GM23338 (cell line): ENCODE results near the gene PVALEF. TPM values are rescaled to one million over a fixed set of nuclear protein-coding genes. Genes with fewer than 3 reads are reported as not detected.

Source experiments
- ATAC-seq: fragments of 200-7000 bp; cut with Tn5 transposase; 3 replicates; pipeline ENCODE4 v1.9.1; 2020
- DNase-seq: peaks from one replicate; pipeline ENCODE4 v3.0.0-alpha.2; 2015; ENCODE audit warnings: low spot score
- H2AFZ ChIP-seq: fragments of 200-600 bp; sonication (generic); 2 replicates; pipeline ENCODE4 v1.8.0; 2016; ENCODE audit warnings: antibody characterized with exemption, mild to moderate bottlenecking, moderate library complexity
- H3F3A ChIP-seq: fragments of 200-600 bp; sonication (generic); replicated peaks from 2 replicates; pipeline ENCODE4 v1.8.0; 2017; ENCODE audit warnings: antibody characterized with exemption, mixed run types, low read depth
- H3K27ac ChIP-seq: fragments of 200-600 bp; sonication (generic); 2 replicates; pipeline ENCODE4 v1.6.1; 2016; ENCODE audit warnings: low read depth
- H3K27me3 ChIP-seq: fragments of 200-600 bp; sonication (generic); 2 replicates; pipeline ENCODE4 v1.8.0; 2016; ENCODE audit warnings: mild to moderate bottlenecking, mixed run types, moderate library complexity; ENCODE audit not compliant: insufficient read depth
- H3K36me3 ChIP-seq: fragments of 200-600 bp; sonication (generic); 2 replicates; pipeline ENCODE4 v1.8.0; 2016; ENCODE audit warnings: mild to moderate bottlenecking; ENCODE audit not compliant: insufficient read depth
- H3K4me1 ChIP-seq: fragments of 200-600 bp; sonication (generic); 2 replicates; pipeline ENCODE4 v1.8.0; 2016; ENCODE audit warnings: mild to moderate bottlenecking, moderate library complexity; ENCODE audit not compliant: insufficient read depth
- H3K4me2 ChIP-seq: fragments of 200-600 bp; sonication (generic); 2 replicates; pipeline ENCODE4 v1.7.1; 2017; ENCODE audit warnings: mixed run types
- H3K4me3 ChIP-seq: fragments of 200-600 bp; sonication (generic); 2 replicates; pipeline ENCODE4 v1.6.1; 2016; ENCODE audit warnings: mixed run types
- H3K79me2 ChIP-seq: fragments of 200-600 bp; sonication (generic); replicated peaks from 2 replicates; pipeline ENCODE4 v1.8.0; 2017; ENCODE audit warnings: mild to moderate bottlenecking; ENCODE audit not compliant: insufficient read depth
- H3K9me2 ChIP-seq: fragments of 200-600 bp; sonication (generic); 2 replicates; pipeline ENCODE4 v1.8.0; 2017; ENCODE audit not compliant: insufficient read depth
- H4K20me1 ChIP-seq: fragments of 200-600 bp; sonication (generic); replicated peaks from 2 replicates; pipeline ENCODE4 v1.8.0; 2017; ENCODE audit warnings: mild to moderate bottlenecking; ENCODE audit not compliant: insufficient read depth
- H3K27ac Mint-ChIP-seq: 2 replicates; pipeline ENCODE4 v1.8.0; 2020; ENCODE audit warnings: inconsistent platforms, mild to moderate bottlenecking, moderate library complexity, mixed read lengths
- H3K27me3 Mint-ChIP-seq: 3 replicates; pipeline ENCODE4 v1.8.0; 2022; ENCODE audit warnings: low read depth, mild to moderate bottlenecking, moderate library complexity, mixed read lengths, inconsistent platforms; ENCODE audit not compliant: insufficient read depth, poor library complexity
- H3K36me3 Mint-ChIP-seq: 3 replicates; pipeline ENCODE4 v1.8.0; 2021; ENCODE audit warnings: low read depth, mild to moderate bottlenecking, inconsistent platforms, moderate library complexity, mixed read lengths
- H3K4me1 Mint-ChIP-seq: 3 replicates; pipeline ENCODE4 v1.8.0; 2020; ENCODE audit warnings: mild to moderate bottlenecking, inconsistent platforms, mixed read lengths
- H3K4me3 Mint-ChIP-seq: 3 replicates; pipeline ENCODE4 v1.8.0; 2021; ENCODE audit warnings: moderate library complexity, mild to moderate bottlenecking, inconsistent platforms, mixed read lengths
- H3K9me3 Mint-ChIP-seq: 3 replicates; pipeline ENCODE4 v1.8.0; 2020; ENCODE audit warnings: moderate library complexity, mild to moderate bottlenecking, inconsistent platforms, mixed read lengths
- CREB1 ChIP-seq: fragments of 250-450 bp; sonication (Bioruptor Pico); IDR thresholded peaks from 2 replicates; pipeline ENCODE4 v1.5.0; 2020; ENCODE audit warnings: low read depth, mild to moderate bottlenecking, moderate library complexity
- EZH2 ChIP-seq: fragments of 200-600 bp; sonication (generic); IDR thresholded peaks from one replicate; pipeline ENCODE4 v1.8.0; 2017; ENCODE audit warnings: antibody characterized with exemption, mild to moderate bottlenecking, low read depth; ENCODE audit not compliant: unreplicated experiment
- EZH2phosphoT487 ChIP-seq: fragments of 200-600 bp; sonication (generic); IDR thresholded peaks from one replicate; pipeline ENCODE4 v1.8.1; 2018; ENCODE audit warnings: antibody characterized with exemption; ENCODE audit not compliant: unreplicated experiment
- JUNB ChIP-seq: IDR thresholded peaks from one replicate; pipeline ENCODE4 v1.6.1; 2016; ENCODE audit warnings: antibody characterized with exemption; ENCODE audit not compliant: unreplicated experiment
- NANOG ChIP-seq: IDR thresholded peaks from 2 replicates; pipeline ENCODE4 v1.6.1; 2016; ENCODE audit warnings: antibody characterized with exemption, borderline replicate concordance
- POLR2AphosphoS5 ChIP-seq: IDR thresholded peaks from 2 replicates; pipeline ENCODE4 v1.6.1; 2016; ENCODE audit warnings: antibody characterized with exemption, low read depth
- STAT1 ChIP-seq: IDR thresholded peaks from one replicate; pipeline ENCODE4 v1.6.1; 2016; ENCODE audit warnings: antibody characterized with exemption; ENCODE audit not compliant: unreplicated experiment
- ZNF114 ChIP-seq: fragments of 250-450 bp; sonication (Bioruptor Pico); IDR thresholded peaks from 2 replicates; pipeline ENCODE4 v1.5.0; 2020; ENCODE audit warnings: mild to moderate bottlenecking, moderate library complexity
- ZNF331 ChIP-seq: fragments of 250-450 bp; sonication (Bioruptor Pico); IDR thresholded peaks from 2 replicates; pipeline ENCODE4 v1.5.0; 2020; ENCODE audit warnings: low read depth, mild to moderate bottlenecking, moderate library complexity
- polyA plus RNA-seq: library from polyadenylated mRNA; unstranded; fragments of >200 nt; fragmentation: Nextera tagmentation; extraction: Ambion mirVana; gene quantifications from 2 replicates; pipeline ENCODE4 v1.2.1, GENCODE V29; 2016
- total RNA-seq: library from RNA; depleted of rRNA; stranded (reverse); fragments of >200 nt; shearing (Covaris generic); gene quantifications from 2 replicates; pipeline ENCODE4 v1.2.3, GENCODE V29; 2014
- TF ChIP-seq, protein P1 (sequence below): IDR thresholded peaks from 2 replicates; pipeline ENCODE4 v1.6.1; 2016; ENCODE audit warnings: antibody characterized with exemption
- TF ChIP-seq, protein P2 (sequence below), 2 experiments: fragments of 200-600 bp in 1 of 2; sonication (generic) in 1 of 2; conservative IDR thresholded peaks; 2 replicates each; pipeline versions ENCODE4 v1.5.1 to v1.6.1; 2016 to 2017; ENCODE audit warnings: antibody characterized with exemption in 2 of 2, low read depth in 2 of 2, mild to moderate bottlenecking in 2 of 2, moderate library complexity in 1 of 2
- TF ChIP-seq, protein P3 (sequence below): IDR thresholded peaks from one replicate; pipeline ENCODE4 v1.6.1; 2018; ENCODE audit warnings: antibody characterized with exemption; ENCODE audit not compliant: unreplicated experiment

Gene PVALEF
- total and polyA plus RNA-seq, 2 experiments from 2014 or later, result not detected

DNA sequence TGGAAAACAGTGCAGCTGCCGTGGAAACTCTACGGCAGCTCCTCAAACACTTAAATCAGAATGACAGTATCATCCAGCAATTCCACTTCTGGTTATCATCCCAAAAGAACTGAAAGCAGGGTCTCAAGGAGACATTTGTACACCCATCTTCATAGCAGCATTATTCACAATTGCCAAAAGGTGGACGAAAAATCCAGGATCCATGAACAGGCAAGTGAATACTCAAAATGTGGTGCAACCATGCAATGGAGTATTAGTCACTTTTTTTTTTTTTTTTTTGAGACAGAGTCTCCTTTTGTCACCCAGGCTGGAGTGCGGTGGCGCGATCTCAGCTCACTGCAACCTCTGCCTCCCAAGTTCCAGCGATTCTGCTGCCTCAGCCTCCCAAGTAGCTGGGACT is 11.4 kb downstream of the PVALEF start (continued):
- TF ChIP-seq, protein P1, sequence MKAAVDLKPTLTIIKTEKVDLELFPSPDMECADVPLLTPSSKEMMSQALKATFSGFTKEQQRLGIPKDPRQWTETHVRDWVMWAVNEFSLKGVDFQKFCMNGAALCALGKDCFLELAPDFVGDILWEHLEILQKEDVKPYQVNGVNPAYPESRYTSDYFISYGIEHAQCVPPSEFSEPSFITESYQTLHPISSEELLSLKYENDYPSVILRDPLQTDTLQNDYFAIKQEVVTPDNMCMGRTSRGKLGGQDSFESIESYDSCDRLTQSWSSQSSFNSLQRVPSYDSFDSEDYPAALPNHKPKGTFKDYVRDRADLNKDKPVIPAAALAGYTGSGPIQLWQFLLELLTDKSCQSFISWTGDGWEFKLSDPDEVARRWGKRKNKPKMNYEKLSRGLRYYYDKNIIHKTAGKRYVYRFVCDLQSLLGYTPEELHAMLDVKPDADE, result no peak
- no peak for TF ChIP-seq POLR2AphosphoS5

DNA sequence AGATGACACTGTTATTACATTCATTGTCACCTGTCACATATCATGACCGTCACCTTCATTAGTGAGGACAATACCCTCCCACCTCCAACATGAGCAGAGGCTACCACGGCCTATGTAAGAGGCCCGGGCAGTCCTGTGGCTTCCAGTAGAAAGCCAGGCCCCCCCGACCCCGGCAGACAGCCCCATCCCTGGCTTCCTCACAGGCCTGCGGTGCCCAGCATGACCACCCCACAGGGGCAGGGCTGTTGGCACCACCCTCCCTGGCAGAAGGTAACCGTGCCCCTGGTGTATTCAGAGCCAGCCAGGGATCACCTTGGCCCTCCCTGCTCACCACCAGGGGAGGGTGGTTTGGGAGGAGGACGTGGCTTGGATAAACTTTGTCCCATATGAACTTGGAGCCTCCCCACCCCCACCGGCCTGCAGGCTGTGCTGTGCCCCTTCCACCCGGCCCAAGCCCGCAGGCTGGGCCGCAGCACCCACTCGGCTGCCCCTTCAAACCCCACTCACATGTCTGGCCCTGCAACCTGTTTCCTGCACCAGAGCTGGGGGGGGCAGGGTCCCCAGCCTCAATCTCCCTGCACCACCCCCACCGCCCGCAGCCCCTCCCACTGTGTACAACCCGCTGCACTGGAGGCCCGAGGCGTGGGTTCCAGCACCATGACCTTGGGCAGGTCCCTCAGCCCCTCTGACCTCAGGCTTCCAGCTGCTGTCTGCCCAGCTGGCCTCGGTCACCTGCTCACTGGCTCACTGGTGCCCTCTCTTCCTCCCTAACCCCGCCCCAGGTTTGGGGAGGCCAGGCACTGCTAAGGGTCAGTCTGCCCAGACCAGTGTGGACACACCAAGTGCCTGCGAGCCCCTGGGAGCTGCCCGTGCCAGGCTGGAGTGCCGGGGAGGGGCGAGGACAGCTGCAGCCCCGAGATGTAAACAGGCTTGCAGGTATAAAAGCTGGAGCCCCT is 13.1 kb downstream of the PVALEF start:
- Histone ChIP-seq H2AFZ (no peak overlapping the region), H3K9me2 (no peaks in the 10 kb centered on the region), H3K4me3 (no peak overlapping the region), H3K4me1 (no peaks in the 10 kb centered on the region), H3K27ac (no peak overlapping the region), H3K4me2 (no peak overlapping the region), H4K20me1 (no peaks in the 10 kb centered on the region), H3K36me3 (no peaks in the 10 kb centered on the region), H3F3A (no peaks in the 10 kb centered on the region), H3K27me3 (no peaks in the 10 kb centered on the region), H3K79me2 (no peaks in the 10 kb centered on the region)
- ATAC-seq (no peak), DNase-seq (no peak)
- H3K4me3 Mint-ChIP-seq, result no peak overlapping the region
- H3K27me3 Mint-ChIP-seq, result peaks cover 6% of the 10 kb centered on the region
- no peaks in the 10 kb centered on the region for H3K9me3 Mint-ChIP-seq
- no peaks in the 10 kb centered on the region for H3K36me3 Mint-ChIP-seq
- H3K27ac Mint-ChIP-seq, result no peak overlapping the region
- H3K4me1 Mint-ChIP-seq, result no peaks in the 10 kb centered on the region
- TF ChIP-seq, protein P2, sequence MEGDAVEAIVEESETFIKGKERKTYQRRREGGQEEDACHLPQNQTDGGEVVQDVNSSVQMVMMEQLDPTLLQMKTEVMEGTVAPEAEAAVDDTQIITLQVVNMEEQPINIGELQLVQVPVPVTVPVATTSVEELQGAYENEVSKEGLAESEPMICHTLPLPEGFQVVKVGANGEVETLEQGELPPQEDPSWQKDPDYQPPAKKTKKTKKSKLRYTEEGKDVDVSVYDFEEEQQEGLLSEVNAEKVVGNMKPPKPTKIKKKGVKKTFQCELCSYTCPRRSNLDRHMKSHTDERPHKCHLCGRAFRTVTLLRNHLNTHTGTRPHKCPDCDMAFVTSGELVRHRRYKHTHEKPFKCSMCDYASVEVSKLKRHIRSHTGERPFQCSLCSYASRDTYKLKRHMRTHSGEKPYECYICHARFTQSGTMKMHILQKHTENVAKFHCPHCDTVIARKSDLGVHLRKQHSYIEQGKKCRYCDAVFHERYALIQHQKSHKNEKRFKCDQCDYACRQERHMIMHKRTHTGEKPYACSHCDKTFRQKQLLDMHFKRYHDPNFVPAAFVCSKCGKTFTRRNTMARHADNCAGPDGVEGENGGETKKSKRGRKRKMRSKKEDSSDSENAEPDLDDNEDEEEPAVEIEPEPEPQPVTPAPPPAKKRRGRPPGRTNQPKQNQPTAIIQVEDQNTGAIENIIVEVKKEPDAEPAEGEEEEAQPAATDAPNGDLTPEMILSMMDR (conservative IDR thresholded peaks at IDR 0.05; ENCODE audit: low read depth in 2 of 2), result no peak
- TF ChIP-seq ZNF331 (no peak), CREB1 (CRISPR knock-in tag) (no peak), ZNF114 (CRISPR knock-in tag) (no peak), POLR2AphosphoS5 (no peak), EZH2phosphoT487 (no peak), JUNB (no peak), STAT1 (no peak), NANOG (no peak), EZH2 (no peak)
- TF ChIP-seq, protein P3, sequence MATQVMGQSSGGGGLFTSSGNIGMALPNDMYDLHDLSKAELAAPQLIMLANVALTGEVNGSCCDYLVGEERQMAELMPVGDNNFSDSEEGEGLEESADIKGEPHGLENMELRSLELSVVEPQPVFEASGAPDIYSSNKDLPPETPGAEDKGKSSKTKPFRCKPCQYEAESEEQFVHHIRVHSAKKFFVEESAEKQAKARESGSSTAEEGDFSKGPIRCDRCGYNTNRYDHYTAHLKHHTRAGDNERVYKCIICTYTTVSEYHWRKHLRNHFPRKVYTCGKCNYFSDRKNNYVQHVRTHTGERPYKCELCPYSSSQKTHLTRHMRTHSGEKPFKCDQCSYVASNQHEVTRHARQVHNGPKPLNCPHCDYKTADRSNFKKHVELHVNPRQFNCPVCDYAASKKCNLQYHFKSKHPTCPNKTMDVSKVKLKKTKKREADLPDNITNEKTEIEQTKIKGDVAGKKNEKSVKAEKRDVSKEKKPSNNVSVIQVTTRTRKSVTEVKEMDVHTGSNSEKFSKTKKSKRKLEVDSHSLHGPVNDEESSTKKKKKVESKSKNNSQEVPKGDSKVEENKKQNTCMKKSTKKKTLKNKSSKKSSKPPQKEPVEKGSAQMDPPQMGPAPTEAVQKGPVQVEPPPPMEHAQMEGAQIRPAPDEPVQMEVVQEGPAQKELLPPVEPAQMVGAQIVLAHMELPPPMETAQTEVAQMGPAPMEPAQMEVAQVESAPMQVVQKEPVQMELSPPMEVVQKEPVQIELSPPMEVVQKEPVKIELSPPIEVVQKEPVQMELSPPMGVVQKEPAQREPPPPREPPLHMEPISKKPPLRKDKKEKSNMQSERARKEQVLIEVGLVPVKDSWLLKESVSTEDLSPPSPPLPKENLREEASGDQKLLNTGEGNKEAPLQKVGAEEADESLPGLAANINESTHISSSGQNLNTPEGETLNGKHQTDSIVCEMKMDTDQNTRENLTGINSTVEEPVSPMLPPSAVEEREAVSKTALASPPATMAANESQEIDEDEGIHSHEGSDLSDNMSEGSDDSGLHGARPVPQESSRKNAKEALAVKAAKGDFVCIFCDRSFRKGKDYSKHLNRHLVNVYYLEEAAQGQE, result no peak
- TF ChIP-seq, protein P1, result no peak
